Adrenal gland (tissue), 5 donors: Measurements from ENCODE around the gene PACSIN2.

ENCODE experiments used
- POLR2A ChIP-seq, 2 donors: fragments of 450-650 bp; IDR thresholded peaks; one replicate each; pipeline ENCODE4 v1.6.1; 2017; ENCODE audit warnings: antibody characterized with exemption in 2 of 2, mild to moderate bottlenecking in 2 of 2, moderate library complexity in 1 of 2
- TF ChIP-seq, protein P1 (sequence below), 6 experiments: fragments of 450-650 bp in 4 of 6; fragments of 200-600 bp in 2 of 6; sonication (generic) in 1 of 6; IDR thresholded peaks; 1 replicate in 5 of 6; 2 replicates in 1 of 6; pipeline versions ENCODE4 v1.5.1 to v1.8.0; 2016 to 2021; ENCODE audit warnings: antibody characterized with exemption in 6 of 6, mild to moderate bottlenecking in 2 of 6, moderate library complexity in 1 of 6
- donor health status: DM: no; HTN: no; CAD: no.

DNA sequence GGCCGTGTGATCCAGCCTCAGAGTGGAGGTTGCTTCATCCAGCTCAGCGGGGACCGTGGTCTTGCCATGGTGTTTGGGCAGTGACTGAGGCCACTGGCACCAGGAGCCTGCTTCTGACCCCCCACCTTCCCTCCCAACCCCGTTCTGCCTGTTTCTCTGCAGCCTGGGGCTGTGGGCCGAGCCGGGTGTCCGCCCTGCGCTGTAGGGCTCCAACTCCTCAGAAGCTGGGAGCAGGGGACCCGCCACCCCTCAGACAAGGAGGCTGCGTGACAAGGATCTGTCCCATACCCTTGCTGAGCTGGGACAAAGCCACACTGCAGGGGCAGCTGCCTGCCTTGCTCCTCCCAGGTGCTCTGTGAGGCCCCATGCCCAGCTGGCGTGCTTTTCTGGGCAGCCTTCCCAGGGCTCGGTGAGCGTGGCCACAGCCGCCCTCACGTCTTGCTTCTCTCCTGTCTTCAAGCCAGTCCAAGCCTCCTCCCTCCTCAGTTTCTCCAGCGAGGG, 146.1 kb downstream of the PACSIN2 start:
- TF ChIP-seq, protein P1, sequence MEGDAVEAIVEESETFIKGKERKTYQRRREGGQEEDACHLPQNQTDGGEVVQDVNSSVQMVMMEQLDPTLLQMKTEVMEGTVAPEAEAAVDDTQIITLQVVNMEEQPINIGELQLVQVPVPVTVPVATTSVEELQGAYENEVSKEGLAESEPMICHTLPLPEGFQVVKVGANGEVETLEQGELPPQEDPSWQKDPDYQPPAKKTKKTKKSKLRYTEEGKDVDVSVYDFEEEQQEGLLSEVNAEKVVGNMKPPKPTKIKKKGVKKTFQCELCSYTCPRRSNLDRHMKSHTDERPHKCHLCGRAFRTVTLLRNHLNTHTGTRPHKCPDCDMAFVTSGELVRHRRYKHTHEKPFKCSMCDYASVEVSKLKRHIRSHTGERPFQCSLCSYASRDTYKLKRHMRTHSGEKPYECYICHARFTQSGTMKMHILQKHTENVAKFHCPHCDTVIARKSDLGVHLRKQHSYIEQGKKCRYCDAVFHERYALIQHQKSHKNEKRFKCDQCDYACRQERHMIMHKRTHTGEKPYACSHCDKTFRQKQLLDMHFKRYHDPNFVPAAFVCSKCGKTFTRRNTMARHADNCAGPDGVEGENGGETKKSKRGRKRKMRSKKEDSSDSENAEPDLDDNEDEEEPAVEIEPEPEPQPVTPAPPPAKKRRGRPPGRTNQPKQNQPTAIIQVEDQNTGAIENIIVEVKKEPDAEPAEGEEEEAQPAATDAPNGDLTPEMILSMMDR (IDR thresholded peaks at IDR 0.05): no peak
- TF ChIP-seq POLR2A (IDR thresholded peaks at IDR 0.05): no peak
